Glomerular endothelial cell (primary cell): Measurements from ENCODE around the gene KIF13A. TPM values are rescaled to one million over a fixed set of nuclear protein-coding genes. Genes with fewer than 3 reads are reported as not detected.
"Not testable (repeated sequence)": the region's sequence is repeated elsewhere in the genome, so short reads cannot be mapped to it uniquely, and the experiment has no call there.

Source experiments
- DNase-seq: peaks from one replicate; pipeline ENCODE4 v3.0.0-alpha.2; 2011; ENCODE audit warnings: low read depth, low spot score; ENCODE audit errors: extremely low read depth
- total RNA-seq: library from RNA; depleted of rRNA; stranded (reverse); fragments of >200 nt; gene quantifications from 2 replicates; pipeline ENCODE4 v1.2.3, GENCODE V29; 2015

The KIF13A gene
- total RNA-seq, 1 donor from 2014 or later: 59.7 TPM

DNA sequence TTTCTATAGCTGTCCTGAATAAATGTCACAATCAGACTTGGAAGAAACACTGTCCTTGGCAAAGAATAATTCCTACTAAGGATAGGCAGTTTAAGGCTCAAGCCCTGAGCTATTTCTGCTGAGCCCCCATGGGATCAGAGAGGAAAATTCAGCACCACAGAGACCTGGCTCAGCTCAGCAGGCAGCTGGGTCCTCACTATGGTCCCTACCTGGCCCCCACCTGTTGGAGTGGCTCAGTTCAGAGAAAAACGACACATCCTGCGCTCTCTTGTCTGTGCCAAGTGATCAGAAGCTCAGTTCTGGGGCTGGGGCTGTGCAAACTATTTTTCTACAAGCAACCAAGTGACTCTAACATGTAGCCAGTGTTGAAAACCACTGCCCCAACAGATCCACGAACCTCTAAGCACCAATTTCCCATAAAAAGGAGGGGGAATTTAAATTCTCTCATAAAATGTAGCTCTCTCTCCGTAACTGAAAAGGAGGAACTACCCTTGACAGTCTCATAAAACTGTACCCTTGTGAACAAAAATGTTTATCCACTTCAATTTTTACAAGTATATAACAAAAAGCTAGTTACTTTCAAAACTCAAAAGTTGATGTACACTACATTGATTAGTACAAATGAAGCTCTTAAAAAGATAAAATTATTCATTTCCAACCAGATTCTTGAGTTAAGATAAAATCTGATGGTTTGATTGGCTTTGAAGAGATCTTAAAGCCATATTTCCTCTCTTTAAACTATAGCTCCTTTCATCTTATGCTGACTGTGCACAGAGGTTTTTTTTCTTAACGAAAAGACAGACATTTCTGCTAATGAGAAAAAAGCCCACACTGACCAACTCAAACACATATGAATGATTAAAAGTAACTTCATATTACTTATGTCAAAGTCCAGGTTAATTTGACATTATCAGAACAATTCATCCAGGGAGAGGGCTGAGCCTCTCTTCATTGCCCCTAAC, 52.0 kb downstream of the KIF13A start:
- DNase-seq: no peak

DNA sequence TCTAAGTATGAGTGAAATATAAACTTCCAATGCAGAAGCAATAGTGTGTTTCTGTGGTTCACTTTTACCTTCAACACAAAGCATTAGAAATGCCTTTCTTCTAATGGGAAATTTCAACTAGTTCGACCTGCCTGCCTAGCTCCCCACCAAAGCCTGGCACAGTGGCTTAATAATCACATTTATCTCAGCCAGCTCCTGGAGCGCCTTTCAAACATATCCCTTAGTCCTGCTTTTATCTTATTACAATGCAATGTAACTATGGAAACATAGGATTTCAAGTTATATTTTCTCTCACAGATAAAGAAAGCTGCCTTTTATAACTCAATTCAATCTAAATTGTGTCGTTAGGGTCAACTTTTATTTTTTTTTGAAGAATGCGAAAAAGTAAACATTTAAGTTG, 53.7 kb downstream of the KIF13A start:
- no peak for DNase-seq

DNA sequence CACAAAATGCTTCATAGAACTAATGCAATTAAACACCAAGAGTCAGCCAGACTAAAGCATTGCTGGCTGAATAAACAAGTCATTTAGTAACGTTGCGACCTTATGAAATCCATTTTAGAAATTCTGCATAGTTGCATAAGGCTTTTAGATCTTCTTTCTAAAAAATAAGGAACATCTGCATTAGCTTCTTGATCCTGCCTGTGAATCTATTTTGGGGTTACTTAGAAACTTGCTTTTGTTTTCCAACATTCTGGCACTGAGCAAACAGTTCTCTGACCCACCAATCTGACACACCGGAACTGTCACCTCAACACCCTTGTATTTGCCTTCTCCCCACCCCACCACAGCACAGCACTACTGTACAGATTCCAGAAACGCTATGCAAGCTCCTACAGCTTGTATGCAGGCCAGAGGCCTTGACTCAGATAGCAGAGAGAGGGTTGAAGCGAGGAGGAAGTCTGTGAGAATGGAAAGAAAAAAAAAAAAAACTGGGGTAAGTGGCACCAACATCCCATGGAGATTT, 55.0 kb downstream of the KIF13A start:
- no peak for DNase-seq

DNA sequence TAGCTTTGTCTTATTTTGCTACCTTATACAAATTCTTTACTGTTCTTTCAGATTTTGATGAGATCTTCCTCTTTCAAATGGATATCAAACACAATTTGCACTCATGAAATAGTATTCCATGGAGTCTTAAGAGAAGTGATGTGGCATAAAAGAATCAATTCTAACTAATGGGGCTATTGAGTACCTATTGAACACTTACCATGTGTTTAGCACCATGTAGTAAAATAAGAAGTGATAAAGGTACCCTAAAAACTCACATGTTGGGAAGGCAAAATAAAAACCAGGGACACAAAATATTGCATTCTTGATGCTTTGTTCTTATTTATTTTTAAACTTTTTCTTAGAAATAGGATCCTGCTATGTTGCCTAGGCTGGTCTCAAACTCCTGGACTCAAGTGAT, 56.2 kb downstream of the KIF13A start:
- DNase-seq: no peak

DNA sequence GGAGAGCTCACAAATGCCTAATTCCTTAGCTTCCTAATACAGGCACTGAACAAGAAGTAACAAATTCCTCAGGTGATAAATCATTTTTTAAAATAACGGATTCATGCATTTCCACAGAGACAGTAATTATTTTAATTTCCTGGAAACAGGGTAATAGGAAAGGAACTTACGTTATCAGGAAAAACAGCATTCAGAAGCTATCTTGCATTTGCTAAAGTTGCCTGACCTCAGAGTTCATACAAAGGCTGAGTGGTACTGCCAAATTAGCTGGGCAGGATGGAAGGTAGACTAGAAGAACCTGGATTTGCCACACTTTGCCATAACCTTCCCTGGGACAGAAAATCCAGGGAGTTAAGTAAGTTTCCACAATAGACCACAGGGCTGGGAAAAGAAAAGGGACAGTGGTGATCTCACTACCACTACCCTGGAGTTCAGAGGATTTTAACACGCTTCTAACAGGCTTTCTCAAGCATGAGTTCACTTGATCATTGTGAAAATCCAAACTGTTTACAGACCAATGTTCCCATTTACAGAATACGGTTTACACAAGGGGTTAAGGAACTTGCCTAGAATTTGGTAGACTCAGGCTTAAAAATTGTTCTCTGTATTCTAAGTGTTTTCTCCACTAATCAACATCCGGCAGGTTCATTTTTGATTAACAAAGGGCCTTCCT, 57.0 kb downstream of the KIF13A start:
- DNase-seq: peak; percentile 86

DNA sequence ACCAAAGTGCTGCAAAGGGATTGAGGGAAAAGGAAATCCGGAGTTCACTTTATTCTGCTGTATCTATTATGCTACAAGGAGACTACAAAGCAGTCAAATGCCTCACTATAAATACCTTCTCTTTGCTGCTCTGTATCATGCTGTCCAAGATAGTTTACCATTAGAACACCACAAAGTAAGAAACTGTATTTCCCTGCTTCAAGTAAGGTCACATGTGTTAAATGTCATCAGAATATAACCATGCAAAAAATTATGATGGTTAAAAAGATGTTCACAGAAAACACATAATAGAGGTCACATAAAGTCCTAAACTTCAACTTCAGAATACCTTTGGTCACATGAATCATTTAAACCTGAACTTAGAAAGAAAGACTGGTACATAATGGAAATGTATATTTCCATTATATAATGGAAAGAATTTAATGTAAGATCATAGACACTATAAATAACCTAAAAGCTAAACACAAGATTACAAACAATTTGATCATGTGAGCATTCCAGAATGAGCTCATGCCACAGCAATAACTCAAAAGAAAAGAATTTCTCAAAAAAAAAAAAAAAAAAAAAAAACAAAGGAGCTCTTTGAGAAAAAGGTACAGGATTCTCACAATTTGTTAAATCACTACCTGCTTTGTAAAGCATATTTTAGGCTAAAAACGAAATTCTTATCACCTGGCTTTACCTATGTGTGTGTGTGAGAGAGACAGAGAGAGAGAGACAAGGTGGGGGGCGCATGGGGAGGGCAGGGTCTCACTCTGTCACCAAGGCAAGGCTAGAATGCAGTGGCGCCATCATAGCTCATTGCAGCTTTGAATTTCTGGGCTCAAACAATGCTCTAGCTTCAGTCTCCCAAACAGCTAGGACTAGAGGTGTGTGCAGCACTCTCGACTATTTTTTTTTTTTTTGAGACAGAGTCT, 58.7 kb downstream of the KIF13A start:
- DNase-seq: no peak

DNA sequence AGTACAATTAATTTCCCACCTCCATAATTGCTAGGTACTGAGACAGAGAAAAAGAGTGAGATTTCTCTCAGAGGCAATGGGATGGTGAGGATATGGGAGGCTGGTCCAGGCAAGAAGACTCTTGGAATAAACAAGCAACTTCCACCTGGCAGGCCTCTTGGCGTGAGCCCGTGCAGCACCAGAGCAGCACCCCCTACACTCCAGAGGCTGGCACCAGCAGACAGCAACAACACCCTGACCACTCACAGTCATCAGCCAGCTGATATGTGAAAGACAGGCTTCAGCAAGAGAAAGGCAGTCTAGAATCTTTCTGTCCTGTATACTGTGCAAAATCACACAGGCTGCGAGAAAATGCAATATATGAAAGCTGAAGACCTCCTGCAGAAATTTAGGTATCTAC, 59.7 kb downstream of the KIF13A start:
- DNase-seq: no peak

DNA sequence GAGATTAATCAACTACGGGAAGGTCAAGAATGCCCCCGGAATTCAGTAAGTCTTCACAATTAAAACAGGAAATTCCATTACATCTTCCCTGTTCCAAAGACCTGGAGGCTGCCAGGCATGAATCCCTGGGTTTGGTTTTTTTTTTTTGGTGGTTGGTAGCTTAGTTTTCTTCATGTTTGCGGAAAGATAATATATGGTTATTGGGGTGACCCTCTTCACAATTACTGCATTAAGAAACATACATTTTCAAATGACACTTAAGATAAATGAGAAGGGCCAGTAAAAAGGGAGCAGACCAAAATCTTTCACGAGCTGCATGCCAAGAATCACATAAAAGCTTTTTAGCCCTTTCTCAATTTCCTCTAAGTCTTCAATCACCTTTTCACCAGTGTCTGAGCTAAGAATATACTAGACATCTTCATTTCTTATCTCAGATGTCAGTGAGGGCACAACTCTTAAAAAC, 64.0 kb downstream of the KIF13A start:
- no peak for DNase-seq

DNA sequence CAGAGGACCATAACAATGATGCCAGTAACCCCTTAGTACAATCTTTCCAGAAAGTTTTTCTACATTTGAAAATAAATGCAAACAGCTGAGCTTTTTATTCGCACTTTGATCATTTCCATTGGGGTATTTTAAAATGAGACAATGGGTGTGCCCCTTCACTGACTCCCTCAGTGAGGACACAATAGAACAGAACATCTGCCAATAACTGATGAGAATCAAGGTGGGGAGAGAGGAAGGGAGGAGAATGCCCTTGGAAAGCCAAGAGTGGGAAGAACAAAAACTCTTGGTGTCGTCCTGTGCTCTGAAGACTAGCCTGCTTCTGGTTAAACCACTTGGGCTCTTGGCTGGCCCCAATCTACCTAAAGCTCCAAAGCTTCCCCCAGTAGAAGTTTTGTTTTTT, 66.0 kb downstream of the KIF13A start:
- no peak for DNase-seq

DNA sequence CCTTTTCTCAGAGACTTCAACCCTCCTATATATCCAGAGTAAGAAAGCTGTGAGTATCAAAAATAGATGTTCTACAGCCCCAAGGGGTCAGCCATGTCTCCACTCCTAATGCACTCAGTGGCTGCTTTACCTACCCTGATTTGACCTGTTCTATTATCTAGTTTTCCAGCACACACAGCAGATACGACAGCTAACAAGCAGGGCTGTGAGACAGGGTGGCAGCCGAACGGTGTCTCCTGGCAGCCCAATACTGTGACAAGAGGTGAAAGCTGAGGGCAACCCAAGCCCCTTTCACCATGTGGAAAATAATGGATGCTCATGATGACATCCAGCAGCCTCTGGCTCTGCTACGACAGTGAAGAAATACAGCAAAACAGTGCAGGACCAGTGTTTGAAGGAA, 67.9 kb downstream of the KIF13A start:
- DNase-seq: no peak

DNA sequence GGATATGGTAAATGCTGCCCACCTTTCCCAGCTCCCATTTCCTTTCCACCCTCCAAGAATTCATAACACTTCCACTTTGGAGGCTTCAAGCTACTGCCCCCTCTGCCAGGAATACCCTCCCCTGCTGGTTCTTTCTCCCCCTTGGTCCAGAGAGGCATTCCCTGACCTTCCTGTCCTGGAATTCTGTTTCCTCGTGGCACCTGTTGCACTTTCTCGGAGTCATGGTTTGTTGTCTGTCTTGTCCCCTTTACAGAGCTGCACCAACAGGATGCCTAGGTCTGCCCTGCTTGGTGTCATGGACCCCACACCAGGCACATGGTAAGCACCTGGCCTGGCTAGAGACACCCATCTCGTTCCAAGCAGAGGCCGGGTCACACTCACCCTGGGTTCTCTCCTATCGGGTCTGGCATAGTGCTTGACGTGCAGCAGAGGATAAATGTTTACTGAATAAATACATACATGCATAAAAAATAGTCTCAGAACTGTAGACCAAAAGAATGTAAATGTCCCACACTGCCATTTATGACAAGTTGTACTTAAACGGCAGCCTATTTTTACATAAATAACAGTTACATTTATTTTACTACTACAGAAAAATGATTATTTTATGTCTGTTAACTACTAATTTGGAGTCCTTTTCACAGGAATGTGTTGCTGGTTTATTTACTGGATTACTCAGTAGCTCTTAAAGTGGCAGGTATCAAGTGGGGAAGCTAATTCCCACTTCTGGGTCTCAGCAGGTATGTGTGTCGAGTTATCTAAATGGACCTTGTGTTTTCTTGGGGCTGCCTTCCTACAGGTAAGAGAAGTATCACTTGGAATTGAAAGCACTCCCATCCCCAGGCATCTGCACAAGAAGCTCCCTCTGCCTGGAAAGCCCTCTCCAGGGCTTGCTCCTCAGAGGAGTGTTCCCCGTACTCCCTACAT, 69.3 kb downstream of the KIF13A start:
- no peak for DNase-seq

DNA sequence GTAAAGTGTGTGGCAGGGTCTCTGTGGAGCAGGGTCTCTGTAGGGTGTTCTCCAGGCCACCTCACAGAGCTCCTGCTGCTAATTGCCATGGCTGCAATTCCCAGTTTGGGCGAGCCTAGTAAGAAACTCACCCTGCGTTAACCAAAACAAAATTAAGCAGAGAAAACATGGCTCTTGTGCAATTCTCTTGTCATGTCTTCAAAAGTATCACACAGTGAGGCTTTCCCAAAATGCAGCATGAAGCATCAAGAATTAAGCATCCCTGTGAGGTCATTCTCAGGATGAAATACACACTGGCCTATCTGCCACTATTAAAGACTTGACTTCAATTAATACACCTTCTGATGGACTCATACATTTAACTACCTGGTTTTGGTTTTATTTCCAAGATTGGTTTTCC, 72.8 kb downstream of the KIF13A start:
- DNase-seq: no peak

DNA sequence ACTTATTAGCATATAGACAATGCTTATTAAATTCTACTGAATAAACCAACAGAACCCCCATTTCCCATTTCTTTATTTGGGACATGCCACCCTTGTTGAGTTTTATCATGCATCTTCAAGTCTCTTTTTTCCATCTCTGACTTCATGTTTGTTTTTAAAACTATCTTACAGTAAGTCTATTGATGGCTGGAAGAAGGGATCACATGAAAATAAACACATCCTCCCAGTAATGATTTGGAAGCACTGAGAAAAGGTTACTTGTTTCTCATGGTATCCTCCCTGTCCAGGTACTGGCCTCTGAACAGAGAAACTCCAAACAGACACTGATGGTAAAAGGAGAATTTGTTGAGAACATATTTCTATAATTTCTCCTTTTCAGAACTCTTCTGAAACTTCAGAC, 74.9 kb downstream of the KIF13A start:
- no peak for DNase-seq

DNA sequence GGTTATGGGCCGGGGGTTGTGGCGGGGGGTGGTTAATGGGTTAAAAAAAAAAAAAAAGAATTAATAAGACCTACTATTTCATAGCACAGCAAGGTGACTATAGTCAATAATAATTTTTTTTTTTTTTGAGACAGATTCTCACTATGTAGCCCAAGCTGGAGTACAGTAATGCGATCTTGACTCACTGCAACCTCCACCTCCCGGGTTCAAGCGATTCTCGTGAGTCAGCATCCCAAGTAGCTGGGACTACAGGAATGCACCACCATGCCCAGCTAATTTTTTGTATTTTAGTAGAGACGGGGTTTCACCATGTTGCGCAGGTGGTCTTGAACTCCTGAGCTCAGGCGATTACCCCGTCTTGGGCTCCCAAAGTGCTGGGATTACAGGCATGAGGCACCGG, 75.8 kb downstream of the KIF13A start:
- not testable (repeated sequence) for DNase-seq

DNA sequence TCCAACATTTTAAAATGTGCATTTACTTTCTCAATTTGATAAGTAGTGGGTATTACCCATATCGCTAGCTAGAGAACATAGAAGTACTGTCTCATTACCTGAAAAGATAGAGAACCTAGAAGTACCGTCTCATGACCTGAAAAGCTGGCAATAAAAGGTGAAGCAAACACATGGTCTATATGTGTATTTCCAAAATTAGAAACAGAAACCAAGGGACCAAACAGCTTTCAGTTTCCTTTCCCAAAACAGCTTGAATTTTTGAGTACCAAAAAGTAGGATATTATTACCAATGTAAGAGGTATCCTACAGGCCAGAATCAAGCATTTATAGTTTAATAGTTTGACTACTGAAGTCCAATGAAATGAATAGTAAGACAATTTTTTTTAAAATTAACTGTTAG, 77.2 kb downstream of the KIF13A start:
- DNase-seq: no peak

DNA sequence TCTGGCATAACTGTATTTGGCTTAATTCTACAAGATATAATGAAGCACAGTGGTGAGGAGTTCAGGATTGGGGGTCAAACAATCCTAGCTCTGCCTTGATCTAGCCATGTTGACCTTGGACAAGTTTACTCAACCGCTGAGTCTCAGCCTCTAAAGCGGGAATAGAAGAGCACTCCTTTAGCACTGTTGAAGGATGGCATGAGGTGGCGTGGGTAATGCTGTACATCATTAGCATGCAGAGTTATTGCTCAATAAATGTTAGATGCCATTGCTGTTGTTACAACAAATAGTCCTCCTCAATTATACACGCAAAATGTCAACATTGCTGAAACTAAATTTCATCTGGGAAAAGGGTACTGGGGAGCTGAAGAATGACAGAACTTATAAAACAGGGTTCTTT, 78.6 kb downstream of the KIF13A start:
- DNase-seq: no peak

DNA sequence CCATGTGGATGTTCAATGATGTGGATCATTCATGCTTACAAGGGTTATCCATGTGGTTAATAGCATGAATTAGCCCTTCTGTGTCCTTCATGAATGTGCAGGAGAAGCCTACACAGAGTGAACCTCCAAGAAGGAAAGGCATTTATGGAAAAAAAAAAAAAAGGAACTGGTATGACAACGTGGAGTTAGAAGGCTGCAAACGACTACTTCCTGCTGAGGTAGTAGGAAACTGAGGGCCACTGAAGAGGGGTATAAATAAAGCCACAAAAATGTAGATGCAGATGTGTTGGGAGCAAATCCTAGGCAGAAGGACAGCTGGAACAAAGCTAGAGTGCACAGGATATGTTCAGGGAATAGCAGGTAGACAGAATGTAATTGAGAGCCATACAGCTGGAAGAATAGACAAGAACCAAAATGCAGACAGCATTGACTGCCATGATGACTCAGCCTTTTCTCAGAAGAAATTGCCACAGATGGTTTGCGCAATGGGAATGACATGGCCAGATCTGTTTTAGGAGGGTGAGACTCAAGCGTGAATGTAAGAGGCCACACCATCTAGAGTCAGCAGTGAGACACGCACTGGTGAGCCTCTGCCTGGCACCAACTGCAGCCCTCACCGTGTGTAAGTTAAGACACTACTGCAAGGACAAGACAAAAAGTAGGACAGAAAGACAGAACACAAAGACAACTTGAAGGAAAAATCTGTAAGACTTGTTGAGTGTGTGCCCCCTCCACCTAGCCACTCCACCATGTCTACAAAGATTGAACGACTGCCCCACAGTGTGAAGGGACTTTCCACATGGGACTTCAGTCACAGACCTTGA, 79.8 kb downstream of the KIF13A start:
- DNase-seq: no peak

DNA sequence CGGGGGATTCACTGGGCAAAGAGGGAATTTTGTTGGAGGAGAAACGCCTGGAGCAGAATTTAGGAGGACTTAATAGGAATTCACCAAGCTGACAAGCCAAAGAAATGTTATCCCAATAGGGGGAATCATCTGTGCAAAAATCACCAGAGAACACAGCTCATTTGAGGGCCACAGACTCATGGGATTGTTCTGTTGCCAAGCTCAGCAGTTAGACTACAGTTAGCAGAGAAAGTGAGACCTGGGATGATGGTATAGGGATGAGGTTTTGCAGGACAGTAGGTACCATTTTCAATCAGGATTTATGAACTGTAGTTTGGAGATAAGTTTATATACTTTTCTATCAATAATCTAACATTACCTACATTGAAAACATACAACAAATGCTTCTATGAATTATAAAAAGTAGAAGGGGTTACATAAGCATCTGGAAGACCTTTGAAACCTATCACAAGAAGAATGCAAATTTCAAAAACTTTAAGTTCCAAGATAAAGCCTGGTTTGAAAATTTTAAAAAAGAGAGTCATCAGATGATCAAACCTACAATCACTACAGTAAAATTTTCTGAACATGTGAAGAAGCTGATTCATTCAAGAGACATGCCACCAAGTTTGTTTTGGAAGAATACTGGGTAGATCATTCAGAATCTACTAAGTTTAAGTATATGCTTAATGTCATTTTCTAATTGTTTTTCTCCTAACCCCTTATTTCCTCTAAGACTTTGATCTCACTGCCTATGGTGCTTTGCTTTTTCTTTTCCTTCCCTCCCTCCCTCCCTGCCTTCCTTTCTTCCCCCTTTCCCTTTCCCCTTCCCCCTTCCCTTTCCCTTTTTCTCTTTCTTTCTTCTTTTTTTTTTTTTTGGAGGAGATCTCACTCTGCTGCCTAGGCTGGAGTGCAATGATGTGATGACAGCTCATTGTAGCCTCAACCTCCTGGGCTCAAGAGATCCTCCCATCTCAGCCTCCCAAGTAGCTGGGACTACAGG, 81.5 kb downstream of the KIF13A start:
- no peak for DNase-seq
